Measurements from ENCODE around the gene DPP3.

DPP3 gene

GRCh38 chr11:66443602-66444001 lies 36.6 kb upstream of the DPP3 start:
- no peak overlapping the region for H3K4me3 ChIP-seq (ENCODE audit: low read depth, low read length)
- TF ChIP-seq, protein P1, sequence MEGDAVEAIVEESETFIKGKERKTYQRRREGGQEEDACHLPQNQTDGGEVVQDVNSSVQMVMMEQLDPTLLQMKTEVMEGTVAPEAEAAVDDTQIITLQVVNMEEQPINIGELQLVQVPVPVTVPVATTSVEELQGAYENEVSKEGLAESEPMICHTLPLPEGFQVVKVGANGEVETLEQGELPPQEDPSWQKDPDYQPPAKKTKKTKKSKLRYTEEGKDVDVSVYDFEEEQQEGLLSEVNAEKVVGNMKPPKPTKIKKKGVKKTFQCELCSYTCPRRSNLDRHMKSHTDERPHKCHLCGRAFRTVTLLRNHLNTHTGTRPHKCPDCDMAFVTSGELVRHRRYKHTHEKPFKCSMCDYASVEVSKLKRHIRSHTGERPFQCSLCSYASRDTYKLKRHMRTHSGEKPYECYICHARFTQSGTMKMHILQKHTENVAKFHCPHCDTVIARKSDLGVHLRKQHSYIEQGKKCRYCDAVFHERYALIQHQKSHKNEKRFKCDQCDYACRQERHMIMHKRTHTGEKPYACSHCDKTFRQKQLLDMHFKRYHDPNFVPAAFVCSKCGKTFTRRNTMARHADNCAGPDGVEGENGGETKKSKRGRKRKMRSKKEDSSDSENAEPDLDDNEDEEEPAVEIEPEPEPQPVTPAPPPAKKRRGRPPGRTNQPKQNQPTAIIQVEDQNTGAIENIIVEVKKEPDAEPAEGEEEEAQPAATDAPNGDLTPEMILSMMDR (IDR thresholded peaks at IDR 0.05; ENCODE audit: low read depth, low read length), result no peak

- H3K4me3 ChIP-seq (ENCODE audit: low read depth, low read length), result no peak overlapping the region
- TF ChIP-seq, protein P1 (IDR thresholded peaks at IDR 0.05; ENCODE audit: low read depth, low read length), result no peak
Observed at GRCh38 chr11:66447012-66447411, 33.2 kb upstream of the DPP3 start.

DNA sequence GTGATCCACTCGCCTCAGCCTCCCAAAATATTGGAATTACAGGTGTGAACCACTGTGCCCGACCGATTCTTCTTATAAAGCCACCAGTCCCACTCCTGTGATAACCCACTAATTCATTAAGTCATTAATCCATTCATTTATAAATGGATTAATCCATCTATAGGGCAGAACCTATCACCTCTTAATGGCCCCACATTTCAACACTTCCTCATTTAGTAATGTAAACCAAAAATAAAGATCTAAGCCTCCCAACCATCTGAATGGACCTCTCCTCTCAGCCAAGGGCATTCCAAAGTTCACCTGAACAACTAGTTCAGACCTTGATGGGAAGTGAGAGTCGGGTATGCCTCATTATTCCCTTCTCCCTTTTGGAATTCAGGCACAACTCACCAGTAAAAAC lies 31.7 kb upstream of the DPP3 start:
- TF ChIP-seq, protein P1 (IDR thresholded peaks at IDR 0.05; ENCODE audit: low read depth, low read length), result no peak
- H3K4me3 ChIP-seq (ENCODE audit: low read depth, low read length), result no peak overlapping the region

- H3K4me3 ChIP-seq (ENCODE audit: low read depth, low read length), result no peak overlapping the region
- TF ChIP-seq, protein P1 (IDR thresholded peaks at IDR 0.05; ENCODE audit: low read depth, low read length), result no peak
Observed at GRCh38 chr11:66450560-66450959, 29.7 kb upstream of the DPP3 start.

DNA sequence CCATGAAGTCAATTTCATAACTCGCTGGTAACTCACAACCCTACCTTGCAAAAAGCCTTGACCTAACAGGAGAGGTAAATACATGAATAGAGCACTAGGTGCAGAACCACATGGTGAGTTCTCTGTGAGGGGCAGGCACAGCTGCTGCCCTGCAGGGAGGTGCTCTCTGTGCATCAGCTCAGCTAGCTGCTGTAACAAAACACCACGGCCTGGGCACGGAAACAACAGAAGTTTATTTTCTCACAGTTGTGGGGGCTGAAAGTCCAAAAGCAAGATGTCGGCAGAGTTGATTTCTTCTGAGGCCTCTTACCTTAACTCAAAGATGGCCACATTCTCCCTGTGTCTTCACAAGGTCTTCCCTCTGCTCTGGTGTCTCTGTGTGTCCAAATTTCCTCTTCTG lies 28.6 kb upstream of the DPP3 start:
- TF ChIP-seq, protein P1 (IDR thresholded peaks at IDR 0.05; ENCODE audit: low read depth, low read length), result no peak
- no peak overlapping the region for H3K4me3 ChIP-seq (ENCODE audit: low read depth, low read length)

DNA sequence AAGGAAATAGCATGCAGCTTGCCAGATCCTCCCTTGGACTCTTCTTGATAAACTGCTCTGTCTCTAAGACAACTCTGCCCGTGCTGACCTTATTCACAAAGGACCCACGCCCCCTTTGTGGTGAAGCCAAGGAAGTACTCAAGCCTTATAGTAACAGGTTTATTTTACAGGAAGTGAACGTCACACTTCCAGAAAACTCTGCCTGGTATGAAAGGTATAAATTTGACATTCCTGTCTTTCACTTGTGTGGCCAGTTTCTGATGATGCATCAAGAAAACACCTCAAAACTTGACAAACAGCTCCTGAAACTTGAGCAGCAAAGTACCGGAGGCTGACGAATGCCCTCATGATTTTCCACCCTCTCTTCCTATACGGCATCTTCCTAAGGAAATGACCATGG lies 26.0 kb upstream of the DPP3 start:
- TF ChIP-seq, protein P1 (IDR thresholded peaks at IDR 0.05; ENCODE audit: low read depth, low read length), result no peak
- H3K4me3 ChIP-seq (ENCODE audit: low read depth, low read length), result no peak overlapping the region

DNA sequence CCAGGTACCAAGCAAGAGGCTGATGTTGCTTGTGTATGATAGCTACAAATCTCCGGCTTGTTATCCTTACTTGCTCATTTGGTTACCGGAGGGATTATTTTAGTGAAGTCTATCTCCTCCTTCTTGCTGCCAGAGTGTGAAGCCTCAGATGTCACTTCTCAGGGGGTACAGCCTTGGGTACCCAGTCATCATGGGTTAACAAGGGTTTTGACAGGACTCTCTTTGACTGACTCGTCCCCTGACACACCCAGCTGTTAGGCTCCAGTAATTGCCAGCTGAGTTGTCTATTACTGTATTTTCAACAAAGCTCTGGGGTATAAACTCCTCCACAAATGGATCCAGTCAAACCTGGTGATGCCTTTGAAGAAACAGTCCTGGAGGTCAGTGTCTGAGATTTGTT lies 25.4 kb upstream of the DPP3 start:
- TF ChIP-seq, protein P1 (IDR thresholded peaks at IDR 0.05; ENCODE audit: low read depth, low read length), result no peak
- no peak overlapping the region for H3K4me3 ChIP-seq (ENCODE audit: low read depth, low read length)
